Activated CD4-positive, alpha-beta T cell treated with anti-CD3 and anti-CD28 coated beads, Interleukin-2, Interleukin-4, amounts not matched to agents 100 ng/mL and 50 ng/mL, durations not matched to agents 16 hours and 8 hours (primary cell): ENCODE measurements around the gene ZNF350.
"Not testable (repeated sequence)": the region's sequence is repeated elsewhere in the genome, so short reads cannot be mapped to it uniquely, and the experiment has no call there.

Experiments used
- DNase-seq: peaks from one replicate; pipeline ENCODE4 v3.0.0-alpha.2; 2020; ENCODE audit warnings: low spot score

ZNF350 gene

GRCh38 chr19:51986309-51987291, at the start of gene ZNF350:
TSS of gene ZNF350 (minus strand) at chr19:51986840. CDS start at chr19:51974360, 12,480 bp downstream.
- DNase-seq: peak; percentile 90

GRCh38 chr19:52034051-52034728, 47.5 kb upstream of the ZNF350 start:
- DNase-seq: no peak

GRCh38 chr19:52028780-52029123, 42.1 kb upstream of the ZNF350 start:
- DNase-seq: no peak

- DNase-seq: peak; percentile 84
These were observed 41.6 kb upstream of the ZNF350 start, which contains the start of gene ZNF614 for GRCh38 chr19:52028027-52028779. TSS of gene ZNF614 (minus strand) at chr19:52028379. CDS start at chr19:52025745, 2,634 bp downstream.

GRCh38 chr19:52026255-52026990, 39.8 kb upstream of the ZNF350 start:
- DNase-seq: not testable (repeated sequence)

GRCh38 chr19:52024478-52024877, 37.8 kb upstream of the ZNF350 start:
- DNase-seq: not testable (repeated sequence)

GRCh38 chr19:52022193-52022592, 35.6 kb upstream of the ZNF350 start:
- DNase-seq: no peak

- DNase-seq: no peak
These were observed 33.9 kb upstream of the ZNF350 start for GRCh38 chr19:52020506-52020905.

- DNase-seq: no peak
These were observed 24.0 kb upstream of the ZNF350 start for GRCh38 chr19:52010674-52011073.

- peak; percentile 84 for DNase-seq
These were observed 21.3 kb upstream of the ZNF350 start, which contains the start of gene ZNF615 for GRCh38 chr19:52007806-52008557. TSS of gene ZNF615 (minus strand) at chr19:52008211. CDS start at chr19:52003711, 4,500 bp downstream.

- no peak for DNase-seq
These were observed 20.8 kb upstream of the ZNF350 start for GRCh38 chr19:52007451-52007805.

- no peak for DNase-seq
These were observed 7.5 kb upstream of the ZNF350 start for GRCh38 chr19:51994048-51994644.

- no peak for DNase-seq
These were observed 6.8 kb upstream of the ZNF350 start for GRCh38 chr19:51993422-51993821.

GRCh38 chr19:51983361-51983760, 3.3 kb downstream of the ZNF350 start:
- DNase-seq: no peak

- DNase-seq: not testable (repeated sequence)
These were observed 5.7 kb downstream of the ZNF350 start for GRCh38 chr19:51980926-51981325.

GRCh38 chr19:51980116-51980736, 6.4 kb downstream of the ZNF350 start:
- no peak for DNase-seq

GRCh38 chr19:51978882-51979281, 7.8 kb downstream of the ZNF350 start:
- no peak for DNase-seq

- DNase-seq: no peak
These were observed 9.3 kb downstream of the ZNF350 start for GRCh38 chr19:51977346-51977745.

- no peak for DNase-seq
These were observed 9.8 kb downstream of the ZNF350 start for GRCh38 chr19:51976852-51977251.

- not testable (repeated sequence) for DNase-seq
These were observed 10.9 kb downstream of the ZNF350 start for GRCh38 chr19:51975787-51976186.
